NOMO-1 treated with DMSO at 0.1 percent for 48 hours (cell line): ENCODE data around the gene ST3GAL3.

Source experiments
- DNase-seq: peaks from one replicate; lab custom pipeline; 2025; ENCODE audit not compliant: unreplicated experiment; lab: John Stamatoyannopoulos, UW

Gene ST3GAL3

DNA sequence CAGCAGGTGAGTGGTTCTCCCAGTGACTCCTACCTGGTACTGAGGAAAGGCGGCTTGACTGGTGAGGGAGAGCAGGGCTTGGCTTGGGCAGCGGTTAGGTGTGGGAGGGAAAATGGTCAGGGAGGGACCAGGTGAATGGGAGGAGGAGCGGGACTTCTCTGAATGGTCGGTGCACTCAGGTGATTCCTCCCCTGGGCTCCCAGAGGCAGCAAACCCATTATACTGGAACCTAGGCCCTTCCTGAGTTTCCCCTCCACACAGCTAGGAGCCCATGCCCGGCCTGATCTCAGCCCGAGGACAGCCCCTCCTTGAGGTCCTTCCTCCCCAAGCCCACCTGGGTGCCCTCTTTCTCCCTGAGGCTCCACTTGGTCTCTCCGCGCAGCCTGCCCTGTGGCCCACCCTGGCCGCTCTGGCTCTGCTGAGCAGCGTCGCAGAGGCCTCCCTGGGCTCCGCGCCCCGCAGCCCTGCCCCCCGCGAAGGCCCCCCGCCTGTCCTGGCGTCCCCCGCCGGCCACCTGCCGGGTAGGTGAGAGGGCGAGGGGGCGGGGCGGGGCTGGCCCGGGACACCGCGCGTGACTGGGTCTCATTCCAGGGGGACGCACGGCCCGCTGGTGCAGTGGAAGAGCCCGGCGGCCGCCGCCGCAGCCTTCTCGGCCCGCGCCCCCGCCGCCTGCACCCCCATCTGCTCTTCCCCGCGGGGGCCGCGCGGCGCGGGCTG is 228.5 kb downstream of the ST3GAL3 start:
- DNase-seq: no peak

DNA sequence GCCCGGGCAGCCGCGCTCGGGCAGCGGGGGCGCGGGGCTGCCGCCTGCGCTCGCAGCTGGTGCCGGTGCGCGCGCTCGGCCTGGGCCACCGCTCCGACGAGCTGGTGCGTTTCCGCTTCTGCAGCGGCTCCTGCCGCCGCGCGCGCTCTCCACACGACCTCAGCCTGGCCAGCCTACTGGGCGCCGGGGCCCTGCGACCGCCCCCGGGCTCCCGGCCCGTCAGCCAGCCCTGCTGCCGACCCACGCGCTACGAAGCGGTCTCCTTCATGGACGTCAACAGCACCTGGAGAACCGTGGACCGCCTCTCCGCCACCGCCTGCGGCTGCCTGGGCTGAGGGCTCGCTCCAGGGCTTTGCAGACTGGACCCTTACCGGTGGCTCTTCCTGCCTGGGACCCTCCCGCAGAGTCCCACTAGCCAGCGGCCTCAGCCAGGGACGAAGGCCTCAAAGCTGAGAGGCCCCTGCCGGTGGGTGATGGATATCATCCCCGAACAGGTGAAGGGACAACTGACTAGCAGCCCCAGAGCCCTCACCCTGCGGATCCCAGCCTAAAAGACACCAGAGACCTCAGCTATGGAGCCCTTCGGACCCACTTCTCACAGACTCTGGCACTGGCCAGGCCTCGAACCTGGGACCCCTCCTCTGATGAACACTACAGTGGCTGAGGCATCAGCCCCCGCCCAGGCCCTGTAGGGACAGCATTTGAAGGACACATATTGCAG is 229.3 kb downstream of the ST3GAL3 start:
- no peak for DNase-seq

DNA sequence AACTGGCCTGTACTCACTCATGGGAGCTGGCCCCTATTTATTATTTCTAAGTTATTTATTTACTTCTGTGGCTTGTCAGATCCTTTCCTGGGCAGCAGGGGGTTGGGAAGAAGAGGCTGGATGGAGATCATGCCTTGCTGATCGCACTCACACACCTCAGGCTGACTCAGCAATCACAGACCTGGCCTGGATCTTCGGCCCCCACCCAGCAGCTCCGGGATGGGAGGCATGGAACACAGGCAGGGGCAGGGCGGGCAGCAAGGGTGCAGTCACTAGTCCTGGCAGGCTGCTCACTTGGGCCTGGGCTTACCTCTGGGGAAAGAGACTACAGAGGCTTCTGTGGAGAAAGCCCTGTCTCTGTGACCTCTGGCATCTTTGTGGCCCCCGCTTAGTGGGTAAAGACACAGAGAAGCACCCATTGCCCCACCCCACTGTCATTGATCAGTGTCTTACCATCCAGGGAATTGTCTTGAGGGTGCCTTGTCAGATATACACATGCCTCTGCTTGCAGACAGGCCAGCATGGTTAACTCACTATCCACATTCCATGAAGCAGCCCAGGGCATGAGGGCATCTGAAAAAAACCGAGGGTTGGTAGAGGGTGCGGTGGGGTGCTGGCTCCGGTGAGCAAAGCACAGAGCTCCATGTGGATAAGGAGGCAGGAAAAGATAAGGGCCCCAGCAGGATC is 230.0 kb downstream of the ST3GAL3 start:
- no peak for DNase-seq

DNA sequence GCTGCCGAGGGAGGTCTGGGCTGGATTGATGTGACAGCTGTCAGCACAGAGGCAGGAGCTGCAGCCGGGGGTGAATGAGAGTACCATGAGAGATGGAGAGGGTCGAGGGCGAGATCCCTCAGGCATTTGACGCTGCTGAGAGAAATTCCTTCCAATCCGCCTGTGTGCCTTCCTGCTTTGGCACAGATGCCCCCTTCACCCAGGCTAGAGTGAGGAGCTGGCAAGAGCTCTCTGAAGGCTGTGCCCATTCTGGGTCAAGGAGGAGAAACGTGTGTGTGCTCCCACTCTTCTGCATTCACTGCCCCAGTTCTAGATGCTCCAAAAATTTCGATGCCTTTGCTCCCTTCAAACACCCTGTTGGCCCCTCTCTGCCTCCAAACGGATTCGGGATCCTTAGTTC is 231.0 kb downstream of the ST3GAL3 start:
- no peak for DNase-seq

DNA sequence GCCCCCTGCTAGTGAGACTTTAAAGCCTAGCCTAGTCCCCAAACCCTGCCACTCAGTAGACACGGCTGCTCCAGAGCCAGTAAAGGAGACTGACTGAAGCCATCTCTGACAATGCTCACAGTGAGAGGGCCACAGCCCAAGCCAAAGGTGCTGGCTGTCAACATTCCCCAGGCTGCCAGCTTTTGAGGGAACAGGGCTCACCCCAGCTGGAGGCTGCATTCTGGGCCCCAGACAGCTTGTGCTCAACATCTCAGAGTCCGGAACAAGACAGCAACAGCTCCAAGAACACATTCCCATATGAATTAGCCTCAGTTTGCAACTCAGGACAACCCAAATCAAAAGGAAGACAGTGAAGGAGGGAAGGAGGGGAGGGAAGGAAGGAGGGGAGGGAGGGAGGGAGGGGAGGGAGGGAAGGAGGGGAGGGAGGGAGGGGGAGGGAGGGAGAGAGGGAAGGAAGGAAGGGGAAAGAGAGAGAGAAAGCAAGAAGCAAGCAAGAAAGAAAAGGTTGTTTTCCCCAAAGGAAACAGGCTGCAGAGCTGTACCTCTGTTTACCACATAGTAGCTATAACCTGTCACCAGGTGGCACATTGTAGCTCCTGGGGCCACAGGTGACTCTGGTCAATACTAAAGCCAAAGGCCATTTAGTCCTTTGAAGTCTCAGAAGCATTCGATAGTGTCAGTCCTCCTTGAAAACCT is 231.7 kb downstream of the ST3GAL3 start:
- DNase-seq: no peak

DNA sequence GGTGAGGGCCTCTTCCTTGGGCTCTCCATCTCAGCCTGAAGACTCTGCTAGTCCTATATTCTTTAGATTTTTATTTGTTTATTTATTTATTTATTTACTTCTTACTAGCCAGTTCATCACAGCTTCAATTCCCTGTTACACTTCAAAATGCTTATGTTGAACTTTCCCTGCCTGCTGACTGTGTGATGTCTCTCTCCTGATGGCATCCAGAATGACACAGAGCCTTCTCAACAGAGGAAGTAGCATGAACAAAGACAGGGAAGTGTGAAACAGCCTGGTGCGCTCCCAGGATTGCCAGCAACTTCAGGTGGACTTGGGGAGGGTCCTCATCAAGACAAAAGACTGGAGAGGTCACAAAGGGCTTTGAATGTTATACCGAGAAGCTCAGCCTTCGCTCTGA is 235.1 kb downstream of the ST3GAL3 start:
- DNase-seq: no peak

DNA sequence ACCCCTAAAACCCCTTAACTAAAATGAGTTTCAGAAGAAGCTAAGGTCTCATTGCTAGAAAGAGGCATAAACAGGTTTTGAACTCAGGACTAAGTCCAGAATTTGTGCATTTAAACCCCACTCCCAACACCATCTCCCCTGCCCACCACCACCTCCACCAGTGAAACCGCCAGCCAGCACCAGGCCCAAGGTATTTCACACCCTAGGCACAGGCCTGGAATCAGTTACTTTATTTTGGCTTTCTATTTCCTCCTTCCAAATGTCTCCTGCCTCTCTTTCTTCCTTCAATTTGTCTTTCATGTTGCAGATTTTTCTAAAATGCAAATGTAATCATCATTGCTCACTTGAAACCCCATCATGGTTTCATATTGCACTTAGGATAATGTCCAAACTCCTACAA is 237.5 kb downstream of the ST3GAL3 start:
- no peak for DNase-seq

DNA sequence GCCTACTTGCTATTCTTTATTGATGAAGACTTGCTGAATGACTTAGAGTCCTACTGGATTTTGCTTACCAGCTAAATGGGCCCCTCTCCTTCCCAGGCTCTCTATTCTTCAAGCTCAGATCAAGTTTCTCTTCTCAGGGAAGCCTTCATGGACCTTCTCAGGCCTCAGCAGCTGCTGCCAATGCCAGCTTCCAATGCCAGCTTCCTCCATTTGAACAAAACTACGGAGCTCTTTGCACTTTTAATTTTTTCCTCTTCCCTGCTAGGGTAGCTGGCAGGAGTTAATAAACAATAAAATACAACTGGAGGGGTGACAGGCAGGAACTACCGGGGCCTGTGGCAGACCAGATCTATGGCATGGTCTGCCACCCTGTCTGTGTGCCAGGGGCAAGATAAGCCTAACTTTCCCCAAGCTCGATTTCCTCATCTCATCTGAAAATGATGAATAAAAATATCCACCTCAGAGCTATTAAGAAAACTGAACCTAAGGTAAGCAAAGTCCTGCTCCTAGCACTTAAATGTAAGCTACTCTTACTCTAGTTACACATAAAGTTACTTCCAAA is 238.4 kb downstream of the ST3GAL3 start:
- no peak for DNase-seq

DNA sequence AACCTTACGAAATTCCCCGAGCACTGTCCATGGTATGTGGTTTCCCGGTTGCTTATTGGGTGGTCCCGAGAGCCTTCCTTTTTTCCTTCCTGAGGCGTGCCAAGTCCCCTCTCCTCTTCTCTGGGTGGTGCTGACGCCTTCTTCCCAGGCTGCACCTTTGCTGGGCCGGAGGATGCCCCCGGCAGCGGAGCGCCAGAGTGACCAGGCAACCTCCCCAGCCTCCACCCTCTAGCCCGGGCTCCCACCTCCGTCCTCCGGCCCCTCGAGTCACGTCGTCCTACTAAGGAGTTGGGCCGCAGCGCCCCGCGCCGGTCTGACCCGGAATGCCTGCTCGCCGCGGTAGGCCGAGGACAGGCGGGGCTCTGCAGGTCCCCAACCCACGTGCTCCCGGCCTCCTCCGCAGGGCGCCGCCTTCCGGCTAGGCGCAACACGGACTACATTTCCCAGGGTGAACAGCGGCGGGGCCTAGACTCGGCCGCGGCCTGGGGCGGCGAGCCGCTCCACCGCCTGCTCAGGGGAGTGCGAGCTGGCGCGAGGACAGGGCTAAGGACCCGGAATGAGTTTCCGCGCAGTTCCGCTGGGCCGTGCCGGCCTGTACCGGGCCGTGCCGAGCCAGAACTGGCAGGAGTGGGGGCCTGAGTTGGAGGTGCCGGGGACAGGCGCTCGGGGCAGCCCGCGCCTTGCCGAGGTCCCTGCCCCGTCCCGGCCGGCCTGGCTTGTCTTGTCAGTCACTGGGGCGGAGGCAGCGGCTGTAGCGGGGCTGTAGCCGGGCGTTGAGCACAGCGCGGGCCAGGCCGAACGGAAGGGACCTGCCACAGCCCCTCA is 239.1 kb downstream of the ST3GAL3 start, which contains the start of gene IPO13:
Gene IPO13 (plus strand): TSS at position 715 of the 825 bp plus-strand sequence. CDS start 651 bp downstream, outside the sequence.
- peak; percentile 95 for DNase-seq

DNA sequence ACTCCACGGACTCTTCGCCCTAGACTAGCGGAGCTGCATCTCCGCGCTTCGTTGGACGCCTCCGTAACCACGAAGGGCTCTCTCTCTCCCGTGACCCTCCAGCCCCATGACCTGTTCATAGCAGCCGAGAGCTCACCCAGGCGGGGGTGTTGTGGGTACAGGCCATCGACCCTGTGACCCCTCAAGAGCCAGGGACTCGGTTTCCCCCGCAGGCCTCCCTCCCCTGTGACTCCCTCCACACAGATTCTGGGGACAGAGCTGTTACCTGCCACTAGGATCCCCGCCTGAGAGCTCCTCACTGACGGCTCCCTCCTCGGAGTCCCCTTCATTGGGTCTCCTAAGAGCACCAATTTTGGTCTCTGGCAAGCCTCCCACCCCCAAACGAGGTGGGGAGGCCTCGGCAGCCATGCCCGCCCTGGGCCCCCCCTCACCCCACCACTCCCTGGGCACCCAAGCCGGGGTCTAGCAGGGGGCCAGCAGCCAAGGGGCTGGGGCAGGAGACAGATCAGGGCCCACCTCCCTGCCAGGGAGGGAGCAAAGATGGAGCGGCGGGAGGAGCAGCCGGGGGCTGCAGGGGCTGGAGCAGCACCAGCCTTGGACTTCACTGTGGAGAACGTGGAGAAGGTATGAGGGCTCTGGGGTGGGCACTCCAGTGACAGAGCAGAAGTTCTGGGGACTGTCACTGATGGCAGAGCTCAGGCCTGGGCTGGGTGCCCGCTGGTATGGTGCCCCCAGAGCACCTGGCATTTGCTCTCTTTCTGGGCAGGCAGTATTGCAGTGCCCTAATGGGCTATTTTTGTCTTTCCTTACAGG is 239.9 kb downstream of the ST3GAL3 start:
- DNase-seq: no peak

DNA sequence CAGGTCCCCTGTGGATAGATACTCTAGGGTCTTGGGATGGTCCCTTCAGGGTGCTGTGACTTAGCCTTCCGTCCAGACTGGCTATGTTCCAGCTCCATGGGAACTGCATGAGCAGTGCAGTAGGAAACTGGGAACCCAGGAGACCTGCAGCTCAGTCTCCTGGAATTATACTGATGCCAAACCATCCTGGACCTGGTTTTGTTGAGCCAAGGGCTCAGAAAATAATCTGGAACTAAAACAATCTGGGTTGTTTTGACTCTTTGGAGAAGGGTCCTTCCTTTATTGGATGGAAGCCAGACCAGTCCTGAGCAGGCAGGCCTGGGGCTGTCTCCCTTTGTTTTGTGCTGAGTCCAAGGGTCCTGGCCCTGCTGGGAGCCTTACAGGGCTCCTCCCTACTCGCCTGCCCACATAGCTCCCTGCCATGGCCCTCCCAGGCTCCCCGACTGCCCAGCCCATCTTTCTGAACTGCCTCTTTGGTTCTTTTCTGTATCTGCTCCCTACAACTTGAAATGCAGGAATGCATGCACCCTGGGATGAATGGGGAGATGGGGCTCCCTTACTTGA is 240.6 kb downstream of the ST3GAL3 start:
- DNase-seq: no peak

DNA sequence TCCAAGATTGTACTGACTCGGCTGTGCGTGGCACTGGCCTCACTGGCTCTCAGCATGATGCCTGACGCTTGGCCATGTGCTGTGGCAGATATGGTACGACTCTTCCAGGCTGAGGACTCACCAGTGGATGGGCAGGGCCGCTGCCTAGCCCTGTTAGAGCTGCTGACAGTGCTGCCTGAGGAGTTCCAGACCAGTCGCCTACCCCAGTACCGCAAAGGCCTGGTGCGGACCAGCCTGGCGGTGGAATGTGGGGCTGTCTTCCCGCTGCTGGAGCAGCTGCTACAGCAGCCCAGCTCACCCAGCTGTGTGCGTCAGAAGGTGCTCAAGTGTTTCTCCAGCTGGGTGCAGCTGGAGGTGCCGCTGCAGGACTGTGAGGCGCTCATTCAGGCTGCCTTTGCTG is 242.3 kb downstream of the ST3GAL3 start:
- DNase-seq: no peak

DNA sequence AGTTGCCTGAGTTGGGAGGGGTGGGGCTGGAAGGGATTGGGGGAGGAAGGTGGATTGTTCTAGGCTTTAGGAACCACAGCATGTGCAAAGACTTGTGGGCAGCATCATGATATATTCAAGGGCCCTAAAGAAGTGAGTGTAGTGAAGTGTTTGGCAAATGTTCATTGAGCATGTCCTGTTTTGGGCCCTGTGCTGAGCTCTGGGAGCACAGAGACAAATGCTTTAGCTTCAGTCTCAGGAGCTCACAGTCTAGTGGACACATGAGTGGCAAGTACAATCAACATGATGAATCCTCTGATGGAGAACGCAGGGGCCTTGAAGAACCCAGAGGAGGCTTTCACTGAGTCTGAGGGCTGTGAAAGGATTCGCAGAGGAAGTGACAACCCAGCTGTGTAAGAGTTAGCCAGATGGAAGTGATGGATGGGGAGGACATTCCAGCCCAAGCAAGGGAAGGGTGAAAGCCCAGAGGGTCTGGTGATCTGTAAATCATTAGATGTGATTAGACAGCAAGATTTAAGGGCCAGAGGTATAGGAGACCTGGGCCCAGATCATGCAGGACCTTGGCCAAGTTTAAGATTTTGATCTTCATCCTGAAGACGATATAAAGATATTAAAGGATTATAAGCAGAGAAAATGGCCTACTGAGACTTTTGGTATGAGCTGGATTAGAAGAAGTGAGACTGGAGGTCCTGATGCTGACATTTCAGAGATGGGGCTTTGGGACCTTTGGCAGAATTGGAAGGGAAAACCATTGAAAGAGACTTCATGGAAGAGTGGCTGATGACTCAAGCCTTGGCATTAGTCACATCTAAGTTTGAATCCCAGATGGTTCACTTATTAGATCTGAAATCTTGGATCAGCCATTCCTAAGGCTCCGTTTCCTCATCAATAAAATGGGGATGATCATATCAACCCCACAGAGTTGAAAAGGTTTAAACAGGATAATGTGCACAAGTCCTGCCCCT is 244.0 kb downstream of the ST3GAL3 start:
- DNase-seq: no peak

DNA sequence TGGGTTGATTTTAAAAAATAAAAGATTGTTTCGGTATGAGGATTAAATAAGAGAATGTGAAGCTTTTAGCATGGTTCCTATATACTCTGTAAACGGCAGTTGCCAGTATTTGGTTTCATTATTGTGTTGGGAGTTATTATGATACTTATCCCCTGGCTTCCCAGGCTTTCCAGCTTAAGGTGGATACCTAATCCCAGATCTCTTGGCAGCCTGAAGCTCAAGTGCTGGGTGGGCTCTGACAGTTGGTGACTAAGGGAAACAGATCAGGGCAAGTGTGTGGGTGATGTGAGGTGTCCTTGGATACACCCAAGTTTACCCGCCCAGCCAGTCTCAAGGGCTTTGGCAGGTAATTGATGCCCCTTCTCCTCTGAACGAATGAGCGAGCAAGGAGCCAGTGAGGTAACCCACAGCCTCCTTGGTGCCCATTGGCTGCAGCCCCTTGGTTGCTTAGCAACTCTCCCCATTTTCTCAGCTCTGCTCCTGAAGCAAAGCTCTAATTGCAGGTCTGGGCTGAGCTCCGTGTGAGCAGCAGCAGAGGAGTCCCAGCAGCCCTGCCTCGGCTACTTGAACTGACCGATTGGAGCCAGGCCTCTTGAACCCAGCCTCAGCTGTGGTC is 245.5 kb downstream of the ST3GAL3 start:
- no peak for DNase-seq

DNA sequence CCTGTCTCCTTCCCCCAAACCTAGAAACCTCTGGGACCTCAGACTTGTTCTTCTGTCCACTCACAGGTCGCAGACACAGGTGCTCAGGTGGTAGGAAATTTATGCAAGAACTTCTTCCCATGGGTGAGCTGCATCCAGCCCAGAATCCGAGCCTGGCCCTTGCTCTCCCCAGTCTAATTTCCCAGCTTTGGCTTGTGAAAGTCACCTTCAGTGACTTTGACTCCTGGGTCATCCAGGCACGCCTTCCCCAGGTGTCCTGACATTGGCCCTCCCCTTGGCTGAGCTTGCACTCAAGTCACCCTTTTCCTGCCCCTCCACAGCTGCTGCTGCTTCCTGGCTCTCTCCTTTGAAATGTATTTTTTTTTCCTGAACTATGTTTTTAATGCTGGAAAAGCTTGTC is 246.0 kb downstream of the ST3GAL3 start:
- DNase-seq: no peak

DNA sequence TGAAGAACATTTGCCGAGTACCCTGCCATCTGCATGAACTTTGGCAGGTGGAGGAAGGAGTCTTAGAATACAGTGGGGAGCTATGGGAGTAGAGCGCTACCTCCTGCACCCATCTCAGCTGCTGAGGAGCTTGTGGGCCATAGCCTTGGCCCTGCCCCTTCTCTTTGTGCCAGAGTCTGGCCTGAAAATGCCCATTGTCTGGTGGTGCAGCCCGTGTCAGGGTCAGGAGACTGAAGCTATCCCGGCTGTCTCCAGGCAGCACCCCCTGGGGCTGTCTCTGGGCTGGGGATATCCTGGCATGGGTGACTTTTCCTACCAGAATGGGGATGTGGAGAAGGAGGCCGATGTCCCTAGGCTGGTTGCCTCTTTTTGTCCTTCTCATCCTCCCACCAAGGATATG is 246.7 kb downstream of the ST3GAL3 start:
- DNase-seq: no peak

DNA sequence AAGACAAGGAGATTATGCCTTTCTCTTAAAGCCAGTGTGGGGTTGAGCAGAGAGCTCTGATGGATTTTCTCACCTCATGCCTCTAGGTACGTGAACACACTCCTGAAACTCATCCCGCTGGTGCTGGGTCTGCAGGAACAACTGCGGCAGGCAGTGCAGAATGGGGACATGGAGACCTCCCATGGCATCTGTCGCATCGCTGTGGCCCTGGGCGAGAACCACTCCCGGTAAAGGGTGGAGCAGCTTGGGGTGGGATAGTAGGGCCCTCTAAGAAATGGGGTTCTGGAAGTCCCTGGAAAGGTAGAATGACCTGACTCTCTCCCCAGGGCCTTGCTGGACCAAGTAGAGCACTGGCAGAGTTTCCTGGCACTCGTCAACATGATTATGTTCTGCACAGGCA is 248.9 kb downstream of the ST3GAL3 start:
- DNase-seq: no peak
